GM23338 (cell line): Measurements from ENCODE around the gene CMIP. TPM values are rescaled to one million over a fixed set of nuclear protein-coding genes. Genes with fewer than 3 reads are reported as not detected.

Experiments used
- ATAC-seq: fragments of 200-7000 bp; cut with Tn5 transposase; 3 replicates; pipeline ENCODE4 v1.9.1; 2020
- DNase-seq: peaks from one replicate; pipeline ENCODE4 v3.0.0-alpha.2; 2015; ENCODE audit warnings: low spot score
- H2AFZ ChIP-seq: fragments of 200-600 bp; sonication (generic); 2 replicates; pipeline ENCODE4 v1.8.0; 2016; ENCODE audit warnings: antibody characterized with exemption, mild to moderate bottlenecking, moderate library complexity
- H3F3A ChIP-seq: fragments of 200-600 bp; sonication (generic); replicated peaks from 2 replicates; pipeline ENCODE4 v1.8.0; 2017; ENCODE audit warnings: antibody characterized with exemption, mixed run types, low read depth
- H3K27ac ChIP-seq: fragments of 200-600 bp; sonication (generic); 2 replicates; pipeline ENCODE4 v1.6.1; 2016; ENCODE audit warnings: low read depth
- H3K27me3 ChIP-seq: fragments of 200-600 bp; sonication (generic); 2 replicates; pipeline ENCODE4 v1.8.0; 2016; ENCODE audit warnings: mild to moderate bottlenecking, mixed run types, moderate library complexity; ENCODE audit not compliant: insufficient read depth
- H3K36me3 ChIP-seq: fragments of 200-600 bp; sonication (generic); 2 replicates; pipeline ENCODE4 v1.8.0; 2016; ENCODE audit warnings: mild to moderate bottlenecking; ENCODE audit not compliant: insufficient read depth
- H3K4me1 ChIP-seq: fragments of 200-600 bp; sonication (generic); 2 replicates; pipeline ENCODE4 v1.8.0; 2016; ENCODE audit warnings: mild to moderate bottlenecking, moderate library complexity; ENCODE audit not compliant: insufficient read depth
- H3K4me2 ChIP-seq: fragments of 200-600 bp; sonication (generic); 2 replicates; pipeline ENCODE4 v1.7.1; 2017; ENCODE audit warnings: mixed run types
- H3K4me3 ChIP-seq: fragments of 200-600 bp; sonication (generic); 2 replicates; pipeline ENCODE4 v1.6.1; 2016; ENCODE audit warnings: mixed run types
- H3K79me2 ChIP-seq: fragments of 200-600 bp; sonication (generic); replicated peaks from 2 replicates; pipeline ENCODE4 v1.8.0; 2017; ENCODE audit warnings: mild to moderate bottlenecking; ENCODE audit not compliant: insufficient read depth
- H3K9me2 ChIP-seq: fragments of 200-600 bp; sonication (generic); 2 replicates; pipeline ENCODE4 v1.8.0; 2017; ENCODE audit not compliant: insufficient read depth
- H4K20me1 ChIP-seq: fragments of 200-600 bp; sonication (generic); replicated peaks from 2 replicates; pipeline ENCODE4 v1.8.0; 2017; ENCODE audit warnings: mild to moderate bottlenecking; ENCODE audit not compliant: insufficient read depth
- H3K27ac Mint-ChIP-seq: 2 replicates; pipeline ENCODE4 v1.8.0; 2020; ENCODE audit warnings: inconsistent platforms, mild to moderate bottlenecking, moderate library complexity, mixed read lengths
- H3K27me3 Mint-ChIP-seq: 3 replicates; pipeline ENCODE4 v1.8.0; 2022; ENCODE audit warnings: low read depth, mild to moderate bottlenecking, moderate library complexity, mixed read lengths, inconsistent platforms; ENCODE audit not compliant: insufficient read depth, poor library complexity
- H3K36me3 Mint-ChIP-seq: 3 replicates; pipeline ENCODE4 v1.8.0; 2021; ENCODE audit warnings: low read depth, mild to moderate bottlenecking, inconsistent platforms, moderate library complexity, mixed read lengths
- H3K4me1 Mint-ChIP-seq: 3 replicates; pipeline ENCODE4 v1.8.0; 2020; ENCODE audit warnings: mild to moderate bottlenecking, inconsistent platforms, mixed read lengths
- H3K4me3 Mint-ChIP-seq: 3 replicates; pipeline ENCODE4 v1.8.0; 2021; ENCODE audit warnings: moderate library complexity, mild to moderate bottlenecking, inconsistent platforms, mixed read lengths
- H3K9me3 Mint-ChIP-seq: 3 replicates; pipeline ENCODE4 v1.8.0; 2020; ENCODE audit warnings: moderate library complexity, mild to moderate bottlenecking, inconsistent platforms, mixed read lengths
- CREB1 ChIP-seq: fragments of 250-450 bp; sonication (Bioruptor Pico); IDR thresholded peaks from 2 replicates; pipeline ENCODE4 v1.5.0; 2020; ENCODE audit warnings: low read depth, mild to moderate bottlenecking, moderate library complexity
- CTCF ChIP-seq, 2 experiments: fragments of 200-600 bp in 1 of 2; sonication (generic) in 1 of 2; conservative IDR thresholded peaks; 2 replicates each; pipeline versions ENCODE4 v1.5.1 to v1.6.1; 2016 to 2017; ENCODE audit warnings: antibody characterized with exemption in 2 of 2, low read depth in 2 of 2, mild to moderate bottlenecking in 2 of 2, moderate library complexity in 1 of 2
- ETS1 ChIP-seq: IDR thresholded peaks from 2 replicates; pipeline ENCODE4 v1.6.1; 2016; ENCODE audit warnings: antibody characterized with exemption
- EZH2 ChIP-seq: fragments of 200-600 bp; sonication (generic); IDR thresholded peaks from one replicate; pipeline ENCODE4 v1.8.0; 2017; ENCODE audit warnings: antibody characterized with exemption, mild to moderate bottlenecking, low read depth; ENCODE audit not compliant: unreplicated experiment
- EZH2phosphoT487 ChIP-seq: fragments of 200-600 bp; sonication (generic); IDR thresholded peaks from one replicate; pipeline ENCODE4 v1.8.1; 2018; ENCODE audit warnings: antibody characterized with exemption; ENCODE audit not compliant: unreplicated experiment
- JUNB ChIP-seq: IDR thresholded peaks from one replicate; pipeline ENCODE4 v1.6.1; 2016; ENCODE audit warnings: antibody characterized with exemption; ENCODE audit not compliant: unreplicated experiment
- NANOG ChIP-seq: IDR thresholded peaks from 2 replicates; pipeline ENCODE4 v1.6.1; 2016; ENCODE audit warnings: antibody characterized with exemption, borderline replicate concordance
- POLR2AphosphoS5 ChIP-seq: IDR thresholded peaks from 2 replicates; pipeline ENCODE4 v1.6.1; 2016; ENCODE audit warnings: antibody characterized with exemption, low read depth
- STAT1 ChIP-seq: IDR thresholded peaks from one replicate; pipeline ENCODE4 v1.6.1; 2016; ENCODE audit warnings: antibody characterized with exemption; ENCODE audit not compliant: unreplicated experiment
- ZNF114 ChIP-seq: fragments of 250-450 bp; sonication (Bioruptor Pico); IDR thresholded peaks from 2 replicates; pipeline ENCODE4 v1.5.0; 2020; ENCODE audit warnings: mild to moderate bottlenecking, moderate library complexity
- ZNF331 ChIP-seq: fragments of 250-450 bp; sonication (Bioruptor Pico); IDR thresholded peaks from 2 replicates; pipeline ENCODE4 v1.5.0; 2020; ENCODE audit warnings: low read depth, mild to moderate bottlenecking, moderate library complexity
- ZNF462 ChIP-seq: fragments of 250-450 bp; sonication (Bioruptor Pico); IDR thresholded peaks from 2 replicates; pipeline ENCODE4 v1.5.0; 2020; ENCODE audit warnings: mild to moderate bottlenecking, moderate library complexity
- polyA plus RNA-seq: library from polyadenylated mRNA; unstranded; fragments of >200 nt; fragmentation: Nextera tagmentation; extraction: Ambion mirVana; gene quantifications from 2 replicates; pipeline ENCODE4 v1.2.1, GENCODE V29; 2016
- total RNA-seq: library from RNA; depleted of rRNA; stranded (reverse); fragments of >200 nt; shearing (Covaris generic); gene quantifications from 2 replicates; pipeline ENCODE4 v1.2.3, GENCODE V29; 2014

The CMIP gene
- total and polyA plus RNA-seq, 2 experiments from 2014 or later: 9.5 to 62.3 TPM

GRCh38 chr16:81756615-81757356 is 312.2 kb downstream of the CMIP start (continued):
- TF ChIP-seq ETS1 (no peak), CREB1 (no peak), ZNF114 (CRISPR knock-in tag) (no peak), NANOG (no peak), EZH2 (no peak), STAT1 (no peak), JUNB (no peak), ZNF331 (CRISPR knock-in tag) (no peak), POLR2AphosphoS5 (no peak), EZH2phosphoT487 (no peak)

- no peak for DNase-seq
- Histone ChIP-seq H3K4me2 (no peak overlapping the region), H2AFZ (no peak overlapping the region), H3F3A (no peaks in the 10 kb centered on the region), H3K4me3 (no peak overlapping the region), H3K4me1 (no peaks in the 10 kb centered on the region), H3K36me3 (no peaks in the 10 kb centered on the region), H3K79me2 (no peaks in the 10 kb centered on the region), H3K27me3 (no peaks in the 10 kb centered on the region), H3K27ac (no peak overlapping the region), H4K20me1 (no peaks in the 10 kb centered on the region), H3K9me2 (no peaks in the 10 kb centered on the region)
- no peaks in the 10 kb centered on the region for H3K9me3 Mint-ChIP-seq
- H3K4me1 Mint-ChIP-seq: no peaks in the 10 kb centered on the region
- TF ChIP-seq ZNF114 (CRISPR knock-in tag) (no peak), CTCF (conservative IDR thresholded peaks at IDR 0.05; ENCODE audit: low read depth in 2 of 2) (no peak), EZH2phosphoT487 (no peak), ETS1 (no peak), JUNB (no peak), ZNF462 (CRISPR knock-in tag) (no peak), EZH2 (no peak), POLR2AphosphoS5 (no peak)
- no peak overlapping the region for H3K4me3 Mint-ChIP-seq
- H3K36me3 Mint-ChIP-seq: no peaks in the 10 kb centered on the region
- peaks cover 5% of the 10 kb centered on the region for H3K27me3 Mint-ChIP-seq
- no peak for ATAC-seq
- no peak overlapping the region for H3K27ac Mint-ChIP-seq
These were observed 313.8 kb downstream of the CMIP start for GRCh38 chr16:81758376-81758775.
